ENCODE results near the gene CEBPG. TPM values are rescaled to one million over a fixed set of nuclear protein-coding genes. Genes with fewer than 3 reads are reported as not detected.

CEBPG gene
- total RNA-seq, 1 donor from 2014 or later: 15.5 TPM

GRCh38 chr19:33379151-33379829 lies 5.8 kb downstream of the CEBPG start:
- ATAC-seq (peak; percentile 68), DNase-seq (ENCODE audit: low spot score) (no peak)

DNA sequence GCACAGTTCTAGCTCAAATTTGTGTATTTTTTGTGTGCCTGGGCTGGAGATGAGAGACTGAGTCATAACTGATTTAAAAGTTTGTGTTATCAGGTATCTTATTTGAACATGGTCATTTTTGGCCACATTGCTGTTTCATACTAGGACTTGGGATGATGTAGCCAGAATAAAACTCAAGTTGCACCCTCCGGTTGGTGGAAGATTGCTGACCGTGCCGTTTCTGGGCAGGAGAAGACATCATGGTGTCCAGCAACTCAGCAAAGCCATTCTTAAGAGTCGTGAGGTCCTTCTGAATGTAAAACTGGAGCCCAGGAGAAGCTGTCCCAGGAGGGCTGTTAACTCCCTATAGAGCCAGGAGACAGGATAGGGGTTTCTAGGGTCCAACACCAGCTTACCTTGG lies 7.6 kb downstream of the CEBPG start:
- ATAC-seq: no peak
- no peak for DNase-seq (ENCODE audit: low spot score)

- ATAC-seq (peak; percentile 12), DNase-seq (ENCODE audit: low spot score) (no peak)
These were observed 8.5 kb downstream of the CEBPG start for GRCh38 chr19:33382006-33382405.

DNA sequence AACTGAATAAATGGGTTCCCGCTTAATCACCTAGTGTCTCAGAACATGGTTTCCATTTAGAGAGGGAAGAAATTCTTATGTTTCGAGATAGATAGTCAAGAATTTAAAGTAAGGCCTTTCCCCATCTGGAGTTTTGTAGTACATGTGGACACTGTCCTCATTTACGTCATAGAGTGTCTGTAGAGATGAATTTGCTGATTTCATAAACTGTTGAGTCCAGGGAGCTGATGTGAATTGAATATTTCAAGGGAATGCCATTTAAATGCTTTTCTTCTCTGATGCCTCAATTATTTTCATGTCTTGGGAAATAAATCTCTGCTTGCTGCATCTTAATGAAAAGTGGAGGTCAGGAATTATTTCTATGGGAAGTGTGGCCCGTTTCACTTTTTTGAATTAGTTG lies 9.5 kb downstream of the CEBPG start:
- DNase-seq (ENCODE audit: low spot score) (no peak), ATAC-seq (no peak)

DNA sequence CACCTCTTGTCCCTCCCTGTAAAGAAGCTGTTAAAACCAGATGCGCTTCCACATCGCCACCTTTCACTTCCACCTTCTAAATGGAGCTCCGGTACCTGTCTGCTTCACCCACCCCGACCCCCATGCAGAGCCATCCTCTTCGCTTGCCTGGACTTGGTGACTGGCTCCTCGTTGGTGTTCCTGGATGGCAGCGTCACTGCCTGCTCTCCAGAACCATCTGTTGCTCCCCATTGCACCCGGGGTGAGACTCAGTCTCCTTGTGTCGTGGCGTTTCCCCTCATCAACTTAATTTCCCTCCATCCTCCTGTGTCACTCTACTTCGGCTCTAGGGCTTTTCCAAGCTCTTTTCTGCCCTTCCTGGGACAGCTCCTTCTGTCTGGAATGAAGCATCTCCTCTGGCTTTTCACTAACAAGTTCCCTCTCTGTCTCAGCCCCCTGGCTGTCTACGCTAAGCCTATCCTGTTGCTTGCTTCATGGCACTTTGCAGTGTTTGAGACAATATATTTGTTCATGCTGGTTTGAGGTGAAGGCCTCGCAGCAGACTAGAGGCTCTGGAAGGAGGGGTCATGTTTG lies 10.3 kb downstream of the CEBPG start:
- ATAC-seq: no peak
- DNase-seq (ENCODE audit: low spot score): no peak

DNA sequence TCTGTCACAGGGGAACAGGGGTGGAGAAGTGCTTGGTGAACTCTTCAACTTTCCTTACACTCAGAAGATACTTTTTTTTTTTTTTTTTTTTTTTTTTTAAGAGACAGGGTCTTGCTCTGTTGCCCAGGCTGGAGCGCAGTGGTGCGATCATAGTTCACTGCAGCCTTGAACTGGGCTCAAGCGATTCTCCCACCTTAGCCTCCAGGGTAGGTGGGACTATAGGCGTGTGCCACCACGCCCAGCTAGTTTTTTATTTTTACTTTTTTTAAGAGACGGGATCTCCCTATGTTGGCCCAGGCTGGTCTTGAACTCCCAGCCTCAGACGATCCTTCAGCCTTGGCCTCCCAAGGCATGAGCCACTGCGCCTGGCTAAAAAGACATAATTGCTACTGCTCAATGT lies 11.5 kb downstream of the CEBPG start:
- no peak for ATAC-seq

DNA sequence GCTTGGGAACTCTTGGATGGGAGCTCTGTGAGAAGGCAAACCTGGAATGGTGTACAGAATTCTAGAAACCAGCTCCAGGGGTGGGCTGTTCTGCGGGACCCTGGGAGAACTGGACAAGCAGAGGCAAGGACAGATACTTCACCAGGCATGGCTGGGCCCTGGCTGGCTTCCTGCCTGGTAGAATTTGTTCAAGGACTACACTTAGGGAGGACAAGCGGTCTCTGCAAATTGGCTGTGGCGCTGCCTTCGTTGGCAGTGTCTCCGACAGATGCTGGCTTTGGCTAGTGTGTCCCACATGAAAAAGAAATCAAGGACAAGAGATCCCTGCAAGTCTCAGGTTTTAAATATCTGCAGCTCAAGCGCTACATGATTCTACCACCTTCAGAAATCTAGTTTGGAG lies 12.4 kb downstream of the CEBPG start:
- peak; percentile 59 for DNase-seq (ENCODE audit: low spot score)
- peak; percentile 12 for ATAC-seq

More for the DNA sequence above, 11.5 kb downstream of the CEBPG start:
- no peak for DNase-seq (ENCODE audit: low spot score)

- peak; percentile 10 for ATAC-seq
- DNase-seq (ENCODE audit: low spot score): no peak
These were observed 12.9 kb downstream of the CEBPG start for GRCh38 chr19:33386361-33386858.

- DNase-seq (ENCODE audit: low spot score) (no peak), ATAC-seq (no peak)
These were observed 14.1 kb downstream of the CEBPG start for GRCh38 chr19:33387351-33388230.

GRCh38 chr19:33388231-33388724 lies 14.8 kb downstream of the CEBPG start:
- DNase-seq (ENCODE audit: low spot score): peak; percentile 83
- ATAC-seq: peak; percentile 51

DNA sequence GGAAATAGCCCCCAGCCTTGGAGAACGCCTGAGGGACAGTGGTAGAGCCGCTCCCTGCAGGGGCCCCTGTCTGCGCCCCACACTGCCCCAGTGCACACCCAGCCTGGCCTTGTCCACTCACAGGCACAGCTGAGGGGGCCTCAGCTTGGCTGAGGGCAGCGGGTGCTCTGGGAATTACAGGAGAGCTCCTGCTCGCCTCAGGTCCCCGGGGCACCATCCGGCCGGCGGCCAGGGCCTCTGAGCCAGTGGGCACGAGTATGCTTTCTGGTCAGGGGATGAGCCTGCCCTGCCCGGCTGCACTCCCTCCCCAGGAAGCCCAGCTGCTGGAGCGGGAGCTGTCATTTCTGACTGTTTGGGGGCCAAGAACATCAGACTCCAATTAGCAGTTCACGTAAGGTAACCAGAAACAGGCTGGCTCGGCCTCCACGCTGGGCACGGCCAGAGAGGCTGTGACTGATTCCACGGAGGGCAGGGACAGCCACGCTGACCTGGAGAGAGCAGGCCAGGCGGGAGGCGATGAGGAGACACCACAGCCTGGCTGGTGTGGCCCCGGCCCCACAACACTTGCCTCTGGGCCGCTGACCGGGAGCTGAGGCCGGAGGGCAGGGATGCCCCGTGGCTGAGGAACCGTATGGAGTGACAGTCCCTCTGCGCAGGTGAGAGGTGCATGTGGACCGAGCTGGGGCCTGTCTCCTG lies 15.4 kb downstream of the CEBPG start:
- ATAC-seq: peak; percentile 5

DNA sequence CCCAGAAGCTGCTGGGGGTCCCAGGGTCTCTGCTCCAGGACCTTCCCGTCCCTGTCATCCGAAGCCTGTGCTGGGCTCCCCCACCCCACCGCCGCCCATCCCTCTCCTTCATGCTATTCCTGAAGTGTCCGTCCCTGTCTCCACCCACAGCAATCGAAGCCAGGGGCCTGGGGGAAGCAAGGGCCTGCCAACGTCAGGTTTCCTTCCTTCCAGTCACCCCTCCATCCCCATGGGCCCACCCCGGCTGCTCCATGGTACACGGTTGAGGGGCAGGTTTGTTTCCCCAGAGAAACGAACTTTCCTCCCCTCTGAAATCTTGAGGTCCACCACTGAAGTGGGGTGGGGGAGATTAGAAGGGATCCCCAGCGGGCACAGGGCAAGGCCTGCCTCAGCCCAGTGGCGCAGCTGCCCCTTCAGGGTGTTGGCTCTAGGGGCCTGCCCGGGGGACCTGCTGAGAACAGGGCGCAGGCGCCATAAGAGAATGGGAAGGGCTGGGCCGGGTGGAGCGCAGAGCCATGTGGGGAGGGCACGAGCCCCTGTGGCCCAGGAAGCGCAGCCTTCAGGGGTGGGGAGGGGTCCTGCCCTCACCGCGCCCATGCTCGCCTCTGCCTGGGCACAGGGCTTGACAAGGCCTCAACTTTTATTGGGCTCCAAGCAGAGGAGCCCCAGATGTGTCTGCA lies 16.1 kb downstream of the CEBPG start:
- ATAC-seq (no peak), DNase-seq (ENCODE audit: low spot score) (no peak)

More for the DNA sequence above, 15.4 kb downstream of the CEBPG start:
- DNase-seq (ENCODE audit: low spot score): peak; percentile 64

DNA sequence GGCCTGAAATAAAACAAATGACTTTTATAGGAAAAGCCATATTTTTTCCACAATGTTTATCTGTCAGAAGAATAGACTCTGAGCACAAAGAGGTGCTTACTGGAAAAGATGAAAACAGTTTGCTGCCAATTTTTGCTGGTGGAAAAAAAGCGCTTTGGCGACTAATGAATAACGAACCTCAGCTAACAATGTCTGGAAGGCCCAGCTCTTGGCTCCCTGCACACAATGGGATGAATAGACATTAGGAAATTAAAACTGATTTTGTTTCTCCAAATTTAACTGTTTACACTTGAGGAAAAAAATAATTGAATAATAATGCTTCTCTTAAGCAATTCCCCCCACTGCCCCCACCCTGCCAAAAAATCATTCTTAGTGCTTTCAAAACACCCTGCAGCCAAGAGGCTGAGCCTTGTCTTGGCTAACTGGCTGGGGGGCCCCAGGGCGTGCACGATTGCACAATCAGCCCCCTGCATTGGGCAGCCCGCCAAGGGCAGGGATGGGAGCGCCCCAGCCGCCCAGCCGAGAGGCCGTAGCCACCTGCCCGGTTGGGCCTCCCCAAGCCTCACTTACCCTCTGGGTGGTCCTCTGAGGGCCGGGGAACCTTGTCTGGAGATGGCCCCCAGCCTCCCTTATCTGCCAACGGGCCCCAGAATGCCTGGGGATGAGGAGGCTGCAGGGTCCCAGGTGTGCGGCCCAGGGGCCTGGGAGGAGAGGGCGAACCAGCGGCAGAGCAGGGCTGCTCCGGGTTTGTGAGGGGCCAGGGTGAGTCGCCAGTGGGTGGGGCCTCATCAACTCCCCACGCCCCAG lies 16.8 kb downstream of the CEBPG start:
- DNase-seq (ENCODE audit: low spot score) (peak; percentile 69), ATAC-seq (no peak)

GRCh38 chr19:33390908-33391630 lies 17.6 kb downstream of the CEBPG start:
- DNase-seq (ENCODE audit: low spot score) (peak; percentile 54), ATAC-seq (no peak)

- peak; percentile 21 for ATAC-seq
- peak; percentile 86 for DNase-seq (ENCODE audit: low spot score)
These were observed 18.2 kb downstream of the CEBPG start for GRCh38 chr19:33391631-33392249.

- peak; percentile 31 for ATAC-seq
- peak; percentile 93 for DNase-seq (ENCODE audit: low spot score)
These were observed 19.1 kb downstream of the CEBPG start for GRCh38 chr19:33392341-33393285.
